ENCODE data around the gene CAPN2.

Gene CAPN2
- total RNA-seq, result 76.5 to 401 reads per million in 2 experiments

GRCh38 chr1:223712194-223712849 lies at the start of gene CAPN2:
TSS of gene CAPN2 (plus strand) at chr1:223712539. CDS start at chr1:223712641, 102 bp downstream.
- peak; percentile 27 for DNase-seq (ENCODE audit: low read depth)

GRCh38 chr1:223662943-223663342 lies 49.4 kb upstream of the CAPN2 start:
- DNase-seq (ENCODE audit: low read depth), result no peak

GRCh38 chr1:223664106-223664505 lies 48.2 kb upstream of the CAPN2 start:
- DNase-seq (ENCODE audit: low read depth), result no peak

GRCh38 chr1:223665592-223666312 lies 46.6 kb upstream of the CAPN2 start, which contains the start of gene CAPN8:
TSS of gene CAPN8 (minus strand) at chr1:223665701. CDS start at chr1:223665646, 55 bp downstream.
- DNase-seq (ENCODE audit: low read depth), result no peak

GRCh38 chr1:223667484-223668182 lies 44.7 kb upstream of the CAPN2 start:
- no peak for DNase-seq (ENCODE audit: low read depth)

- DNase-seq (ENCODE audit: low read depth), result no peak
These were observed 43.1 kb upstream of the CAPN2 start for GRCh38 chr1:223669003-223669795.

GRCh38 chr1:223670458-223671159 lies 41.7 kb upstream of the CAPN2 start:
- DNase-seq (ENCODE audit: low read depth), result no peak

- no peak for DNase-seq (ENCODE audit: low read depth)
These were observed 38.0 kb upstream of the CAPN2 start for GRCh38 chr1:223674119-223674890.

- no peak for DNase-seq (ENCODE audit: low read depth)
These were observed 33.5 kb upstream of the CAPN2 start for GRCh38 chr1:223678841-223679240.

GRCh38 chr1:223680188-223680587 lies 32.2 kb upstream of the CAPN2 start:
- no peak for DNase-seq (ENCODE audit: low read depth)

- no peak for DNase-seq (ENCODE audit: low read depth)
These were observed 29.8 kb upstream of the CAPN2 start for GRCh38 chr1:223682502-223682901.

- DNase-seq (ENCODE audit: low read depth), result peak; percentile 18
These were observed 28.5 kb upstream of the CAPN2 start for GRCh38 chr1:223683586-223684487.

- DNase-seq (ENCODE audit: low read depth), result no peak
These were observed 27.9 kb upstream of the CAPN2 start for GRCh38 chr1:223684488-223684792.

- DNase-seq (ENCODE audit: low read depth), result no peak
These were observed 21.2 kb upstream of the CAPN2 start for GRCh38 chr1:223691121-223691520.

- no peak for DNase-seq (ENCODE audit: low read depth)
These were observed 17.3 kb upstream of the CAPN2 start for GRCh38 chr1:223695014-223695548.

- DNase-seq (ENCODE audit: low read depth), result no peak
These were observed 16.4 kb upstream of the CAPN2 start for GRCh38 chr1:223695941-223696340.

- DNase-seq (ENCODE audit: low read depth), result no peak
These were observed 11.9 kb upstream of the CAPN2 start for GRCh38 chr1:223700388-223700918.

GRCh38 chr1:223700942-223701637 lies 11.2 kb upstream of the CAPN2 start:
- DNase-seq (ENCODE audit: low read depth), result no peak
